ENCODE data around the gene CLDN34. TPM values are rescaled to one million over a fixed set of nuclear protein-coding genes. Genes with fewer than 3 reads are reported as not detected.

The CLDN34 gene
- polyA plus RNA-seq, 1 of the 3 experiments (the other 2 are of a cell fraction), result not detected

DNA sequence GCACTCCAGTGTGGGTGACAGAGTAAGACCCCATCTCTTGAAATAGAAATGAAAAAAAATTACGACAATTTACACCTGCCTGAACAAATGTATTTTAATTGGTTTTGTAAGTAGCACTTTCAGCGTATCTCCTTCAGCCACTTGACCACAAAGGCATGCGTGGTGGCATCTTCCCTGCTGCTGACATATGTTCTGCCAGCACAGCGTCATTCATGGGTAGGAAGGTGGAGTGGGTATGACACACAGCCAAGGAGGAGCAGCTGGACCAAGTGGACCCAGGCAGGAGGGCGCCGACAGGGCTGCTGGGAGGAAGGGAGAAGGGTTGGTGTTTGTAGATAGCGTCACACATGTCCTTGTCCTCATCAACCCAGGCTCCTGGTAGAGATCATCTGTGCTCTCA lies 28.6 kb upstream of the CLDN34 start:
- TF ChIP-seq RAD21 (IDR thresholded peaks at IDR 0.05; ENCODE audit: low read length), result no peak
- TF ChIP-seq GATA2 (CRISPR knock-in tag; IDR thresholded peaks at IDR 0.05), result no peak
- TF ChIP-seq ELF1 (IDR thresholded peaks at IDR 0.05), result no peak
- no peak for TF ChIP-seq EP300 (IDR thresholded peaks at IDR 0.05; ENCODE audit: borderline replicate concordance in 1 of 2, low read depth in 1 of 2, low read length in 1 of 2)
- no peak for TF ChIP-seq RFX5 (IDR thresholded peaks at IDR 0.05; ENCODE audit: low read length)
- no peak for TF ChIP-seq FOSL2 (IDR thresholded peaks at IDR 0.05; ENCODE audit: borderline replicate concordance, low read depth)
- no peak for TF ChIP-seq EZH2phosphoT487 (IDR thresholded peaks at IDR 0.05; ENCODE audit: borderline replicate concordance, low read depth)
- TF ChIP-seq GABPA (IDR thresholded peaks at IDR 0.05; ENCODE audit: low read depth), result no peak
- no peak for TF ChIP-seq SIN3A (IDR thresholded peaks at IDR 0.05; ENCODE audit: borderline replicate concordance, low read depth, low read length)
- no peak for TF ChIP-seq CHD2 (IDR thresholded peaks at IDR 0.05; ENCODE audit: low read length, partially characterized antibody)
- TF ChIP-seq RXRA (IDR thresholded peaks at IDR 0.05; ENCODE audit: borderline replicate concordance, low read depth), result no peak
- CTCF ChIA-PET, result no interaction called here
- DNase-seq, result no peak
- no peaks in the 10 kb centered on the region for H3K4me1 ChIP-seq (ENCODE audit: control insufficient read depth in 1 of 2, insufficient read depth in 2 of 2, low read depth in 1 of 2, low read length in 1 of 2)
- POLR2A ChIA-PET, result no interaction called here
- no peak overlapping the region for H2AFZ ChIP-seq (ENCODE audit: low read depth)
- no peaks in the 10 kb centered on the region for H3K9me2 ChIP-seq
- H3K27ac ChIP-seq (ENCODE audit: low read depth in 2 of 2, low read length in 1 of 2), result no peak overlapping the region
- H3K4me2 ChIP-seq, result no peak overlapping the region
- no peaks in the 10 kb centered on the region for H3K79me2 ChIP-seq (ENCODE audit: insufficient read depth)
- no peaks in the 10 kb centered on the region for H3K36me3 ChIP-seq (replicated peaks in 1 of 2; ENCODE audit: control insufficient read depth in 1 of 2, insufficient read depth in 2 of 2, low read length in 1 of 2)
- H3K9ac ChIP-seq, result no peak overlapping the region
- no peaks in the 10 kb centered on the region for H3K9me3 ChIP-seq
- no peaks in the 10 kb centered on the region for H3K27me3 ChIP-seq (ENCODE audit: insufficient read depth)
- no peaks in the 10 kb centered on the region for H3F3A ChIP-seq (replicated peaks; ENCODE audit: insufficient read depth)
- WGBS (ENCODE audit: low lambda C conversion rate), result 48% methylated on average over 7 of the region's 7 CpGs
- no peak overlapping the region for H3K4me3 ChIP-seq (ENCODE audit: low read depth in 2 of 2, low read length in 1 of 2)
- H4K20me1 ChIP-seq (ENCODE audit: insufficient read depth), result no peaks in the 10 kb centered on the region

DNA sequence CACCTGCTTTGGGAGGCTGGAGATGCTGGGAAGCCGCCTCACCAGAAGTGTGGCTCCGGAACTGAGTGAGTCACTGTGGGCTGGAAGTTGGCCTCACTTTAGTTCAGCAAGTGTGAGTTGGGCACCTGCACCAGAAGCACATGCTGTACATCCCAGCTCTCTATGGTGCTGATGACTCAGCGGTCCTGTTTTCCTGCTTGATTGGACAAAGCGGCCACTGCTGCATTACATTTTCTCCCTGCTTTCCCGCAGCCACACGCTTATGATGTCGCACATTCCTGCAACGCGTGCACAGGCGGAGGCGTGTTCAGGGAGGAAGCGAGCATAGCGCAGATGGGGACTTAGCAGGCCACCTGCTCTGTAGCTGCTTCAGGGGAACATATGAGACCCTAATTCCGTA lies 26.7 kb upstream of the CLDN34 start:
- Histone ChIP-seq H3K4me3 (ENCODE audit: low read depth in 2 of 2, low read length in 1 of 2) (no peak overlapping the region), H4K20me1 (ENCODE audit: insufficient read depth) (no peaks in the 10 kb centered on the region), H3F3A (replicated peaks; ENCODE audit: insufficient read depth) (no peaks in the 10 kb centered on the region), H3K27ac (ENCODE audit: low read depth in 2 of 2, low read length in 1 of 2) (no peak overlapping the region), H3K9ac (no peak overlapping the region), H3K4me2 (no peak overlapping the region), H3K27me3 (ENCODE audit: insufficient read depth) (no peaks in the 10 kb centered on the region), H3K36me3 (replicated peaks in 1 of 2; ENCODE audit: control insufficient read depth in 1 of 2, insufficient read depth in 2 of 2, low read length in 1 of 2) (no peaks in the 10 kb centered on the region), H3K9me2 (no peaks in the 10 kb centered on the region), H3K79me2 (ENCODE audit: insufficient read depth) (no peaks in the 10 kb centered on the region), H2AFZ (ENCODE audit: low read depth) (no peak overlapping the region), H3K9me3 (no peaks in the 10 kb centered on the region), H3K4me1 (ENCODE audit: control insufficient read depth in 1 of 2, insufficient read depth in 2 of 2, low read depth in 1 of 2, low read length in 1 of 2) (no peaks in the 10 kb centered on the region)
- 58% methylated on average over 13 of the region's 14 CpGs for WGBS (ENCODE audit: low lambda C conversion rate)
- no peak for DNase-seq
- ChIA-PET CTCF (no interaction called here), POLR2A (no interaction called here)
- no peak for TF ChIP-seq EZH2phosphoT487 (IDR thresholded peaks at IDR 0.05; ENCODE audit: borderline replicate concordance, low read depth)
- TF ChIP-seq REST (IDR thresholded peaks at IDR 0.05; ENCODE audit: low read depth, low read length), result no peak
- TF ChIP-seq FOXM1 (IDR thresholded peaks at IDR 0.05; ENCODE audit: low read depth), result no peak
- no peak for TF ChIP-seq TAF1 (IDR thresholded peaks at IDR 0.05; ENCODE audit: borderline replicate concordance, low read depth, low read length)

Measured in SK-N-SH (cell line).